Ovary (tissue), 9 donors: Measurements from ENCODE around the gene TATDN2. TPM values are rescaled to one million over a fixed set of nuclear protein-coding genes. Genes with fewer than 3 reads are reported as not detected.
A peak's percentile ranks its signal among the peaks of the same experiment; 100 is the strongest.

Experiments used
- DNase-seq, 5 donors: peaks; one replicate each; pipeline ENCODE4 v3.0.0-alpha.2; 2019 to 2020
- H3K27ac ChIP-seq, 2 donors: fragments of 200-600 bp; one replicate each; pipeline versions ENCODE4 v1.5.1 to v1.8.0; 2019 to 2022
- H3K27me3 ChIP-seq: fragments of 200-600 bp; one replicate; pipeline ENCODE4 v1.8.0; 2022
- H3K36me3 ChIP-seq: fragments of 200-600 bp; sonication (generic); one replicate; pipeline ENCODE4 v1.5.1; 2019
- H3K4me1 ChIP-seq: one replicate; pipeline ENCODE4 v1.8.1; 2013; ENCODE audit warnings: mild to moderate bottlenecking, moderate library complexity; ENCODE audit not compliant: insufficient read depth
- H3K4me3 ChIP-seq: fragments of 200-600 bp; sonication (generic); one replicate; pipeline ENCODE4 v1.5.1; 2017
- H3K9me3 ChIP-seq, 2 donors: fragments of 200-600 bp in 1 of 2; sonication (generic) in 1 of 2; one replicate each; pipeline versions ENCODE4 v1.5.1 to v1.8.1; 2013 to 2019; ENCODE audit warnings: mild to moderate bottlenecking in 1 of 2, moderate library complexity in 1 of 2
- CTCF ChIP-seq, 3 donors: fragments of 450-650 bp in 2 of 3; fragments of 200-600 bp in 1 of 3; IDR thresholded peaks; one replicate each; pipeline versions ENCODE4 v1.5.1 to v1.8.0; 2016 to 2022; ENCODE audit warnings: antibody characterized with exemption in 3 of 3, mild to moderate bottlenecking in 1 of 3
- EP300 ChIP-seq: sonication (generic); formaldehyde crosslinking; IDR thresholded peaks from one replicate; pipeline ENCODE4 v1.6.1; 2017; ENCODE audit warnings: antibody characterized with exemption
- POLR2A ChIP-seq: fragments of 450-650 bp; IDR thresholded peaks from one replicate; pipeline ENCODE4 v1.6.1; 2017; ENCODE audit warnings: antibody characterized with exemption, mild to moderate bottlenecking, moderate library complexity
- WGBS, 3 donors: extraction: QIAGEN DNeasy Blood & Tissue Kit in 1 of 3; methylation state at CpG; one replicate each; pipeline versions ENCODE4 v1.1.5 to v1.1.7; 2013 to 2017; 5-methylcytosine and 5-hydroxymethylcytosine counted together
- intact Hi-C, 4 donors: fragments of 100-400 bp; cut with DNase I; formaldehyde crosslinking; loops; one replicate each; pipeline versions ENCODE4 v1.11.0 to v1.15.1; 2022 to 2023
- polyA plus RNA-seq, 2 donors: library from polyadenylated mRNA; stranded (reverse); fragments of 200-250 nt in 1 of 2; fragments of 350-450 nt in 1 of 2; fragmentation: Illumina TruSeq in 1 of 2; extraction: RNeasy Lipid Tissue Mini Kit (QIAGEN cat#74804) in 1 of 2; gene quantifications; one replicate each; pipeline ENCODE4 v1.2.3, GENCODE V29; 2013 to 2014
- total RNA-seq, 7 donors: library from RNA; depleted of rRNA in 2 of 7; stranded (reverse); fragments of >200 nt in 2 of 7; fragmentation: NEBNext Ultra II Directional in 3 of 7; extraction: Animal tissue kit (Norgen Biotek cat#: 25700) in 3 of 7; gene quantifications; one replicate each; pipeline versions ENCODE4 v1.1.0 to v1.2.4, GENCODE V29; 2016 to 2023
- donor health status: DM: no; HTN: no; CAD: no; lungs with moderate emphysema.
- donor health status: DM: no; HTN: no; CAD: no.
- donor health status: Bipolar disorder and iron deficiency.
- donor health status: DM: yes; HTN: yes; CAD: no.
- donor health status: DM: no; HTN: no; CAD: no.
- donor health status: DM: yes; HTN: yes; CAD: no.

Gene TATDN2
- total and polyA plus RNA-seq, 9 donors = 17.3 to 46.4 (median 38.7) TPM

GRCh38 chr3:10248984-10249748 is 907 bp downstream of the TATDN2 start:
- H3K4me1 ChIP-seq = peaks cover 9% of the 10 kb centered on the region
- intact Hi-C loops = no loop called here

GRCh38 chr3:10249833-10250232 is 1.6 kb downstream of the TATDN2 start:
- intact Hi-C loops = no loop called here
- Histone ChIP-seq H3K4me3 (peak overlapping the region; percentile 75), H3K27ac (no peak overlapping the region), H3K4me1 (peaks cover 9% of the 10 kb centered on the region), H3K27me3 (no peaks in the 10 kb centered on the region), H3K36me3 (no peaks in the 10 kb centered on the region), H3K9me3 (no peaks in the 10 kb centered on the region)
- WGBS, 3 donors = 11 to 16% (median 14%) methylated on average over 3 of the region's 3 CpGs
- TF ChIP-seq EP300 (no peak), CTCF (IDR thresholded peaks at IDR 0.05) (no peak), POLR2A (no peak)
- DNase-seq = no peak

More at GRCh38 chr3:10248984-10249748, 907 bp downstream of the TATDN2 start:
- WGBS, 3 donors = 1% methylated on average over 32 of the region's 32 CpGs
- peak overlapping the region; percentile 81 to 91 for H3K27ac ChIP-seq
- no peaks in the 10 kb centered on the region for H3K27me3 ChIP-seq
- no peaks in the 10 kb centered on the region for H3K9me3 ChIP-seq
- no peaks in the 10 kb centered on the region for H3K36me3 ChIP-seq
- DNase-seq = peak; percentile 24 to 54 (median 40)
- TF ChIP-seq CTCF (IDR thresholded peaks at IDR 0.05) (no peak), EP300 (no peak), POLR2A (no peak)
- peak overlapping the region; percentile 75 for H3K4me3 ChIP-seq

- no peak for DNase-seq
- intact Hi-C loops = no loop called here
- WGBS, 3 donors = 80 to 81% (median 80%) methylated on average over 3 of the region's 3 CpGs
Measured at GRCh38 chr3:10251006-10251405, 2.7 kb downstream of the TATDN2 start.

GRCh38 chr3:10253731-10254130 is 5.5 kb downstream of the TATDN2 start:
- H3K4me3 ChIP-seq = no peak overlapping the region
- no peak overlapping the region for H3K27ac ChIP-seq
- DNase-seq = no peak
- no peaks in the 10 kb centered on the region for H3K9me3 ChIP-seq
- intact Hi-C loops = no loop called here
- WGBS, 3 donors = 83 to 94% (median 90%) methylated on average over 3 of the region's 3 CpGs
- TF ChIP-seq POLR2A (no peak), CTCF (IDR thresholded peaks at IDR 0.05) (no peak), EP300 (no peak)
- no peaks in the 10 kb centered on the region for H3K27me3 ChIP-seq
- no peaks in the 10 kb centered on the region for H3K36me3 ChIP-seq
- H3K4me1 ChIP-seq = peaks cover 9% of the 10 kb centered on the region

More at GRCh38 chr3:10251006-10251405, 2.7 kb downstream of the TATDN2 start:
- Histone ChIP-seq H3K36me3 (no peaks in the 10 kb centered on the region), H3K4me3 (no peak overlapping the region), H3K9me3 (no peaks in the 10 kb centered on the region), H3K4me1 (peaks cover 9% of the 10 kb centered on the region), H3K27me3 (no peaks in the 10 kb centered on the region), H3K27ac (no peak overlapping the region)
- no peak for TF ChIP-seq EP300
- TF ChIP-seq POLR2A = no peak
- no peak for TF ChIP-seq CTCF (IDR thresholded peaks at IDR 0.05)
